ENCODE data around the gene BIRC6. TPM values are rescaled to one million over a fixed set of nuclear protein-coding genes. Genes with fewer than 3 reads are reported as not detected.
"Not testable (repeated sequence)": the region's sequence is repeated elsewhere in the genome, so short reads cannot be mapped to it uniquely, and the experiment has no call there.

The BIRC6 gene
- total RNA-seq, 1 experiment from 2014 or later, result 88.3 TPM

GRCh38 chr2:32623311-32623706 is 266.5 kb downstream of the BIRC6 start:
- in situ Hi-C loops (cut with HindIII; ENCODE audit: low pct_unique_long_range_greater_than_20kb, low sequenced_read_pairs), result no loop called here
- no peak for DNase-seq (ENCODE audit: low read depth, low spot score)

GRCh38 chr2:32624812-32625211 is 268.0 kb downstream of the BIRC6 start:
- in situ Hi-C loops (cut with HindIII; ENCODE audit: low pct_unique_long_range_greater_than_20kb, low sequenced_read_pairs), result no loop called here
- DNase-seq (ENCODE audit: low read depth, low spot score), result no peak

GRCh38 chr2:32626639-32627221 is 269.9 kb downstream of the BIRC6 start:
- no peak for DNase-seq (ENCODE audit: low read depth, low spot score)
- in situ Hi-C loops (cut with HindIII; ENCODE audit: low pct_unique_long_range_greater_than_20kb, low sequenced_read_pairs), result no loop called here

GRCh38 chr2:32627441-32627813 is 270.6 kb downstream of the BIRC6 start:
- in situ Hi-C loops (cut with HindIII; ENCODE audit: low pct_unique_long_range_greater_than_20kb, low sequenced_read_pairs), result no loop called here

GRCh38 chr2:32627814-32628579 is 271.2 kb downstream of the BIRC6 start, which contains the start of gene TTC27:
Gene TTC27 (plus strand): TSS chr2:32628050. CDS start chr2:32628293, 243 bp downstream.
- in situ Hi-C loops (cut with HindIII; ENCODE audit: low pct_unique_long_range_greater_than_20kb, low sequenced_read_pairs), result no loop called here
- DNase-seq (ENCODE audit: low read depth, low spot score), result peak; percentile 98

More at GRCh38 chr2:32627441-32627813, 270.6 kb downstream of the BIRC6 start:
- DNase-seq (ENCODE audit: low read depth, low spot score), result peak; percentile 11

GRCh38 chr2:32632089-32632488 is 275.3 kb downstream of the BIRC6 start:
- no peak for DNase-seq (ENCODE audit: low read depth, low spot score)
- in situ Hi-C loops (cut with HindIII; ENCODE audit: low pct_unique_long_range_greater_than_20kb, low sequenced_read_pairs), result no loop called here

- in situ Hi-C loops (cut with HindIII; ENCODE audit: low pct_unique_long_range_greater_than_20kb, low sequenced_read_pairs), result no loop called here
- no peak for DNase-seq (ENCODE audit: low read depth, low spot score)
These were observed 276.2 kb downstream of the BIRC6 start for GRCh38 chr2:32633040-32633439.

GRCh38 chr2:32638548-32638947 is 281.7 kb downstream of the BIRC6 start:
- DNase-seq (ENCODE audit: low read depth, low spot score); in situ Hi-C loops (cut with HindIII; ENCODE audit: low pct_unique_long_range_greater_than_20kb, low sequenced_read_pairs): not testable (repeated sequence)

- DNase-seq (ENCODE audit: low read depth, low spot score), result no peak
- in situ Hi-C loops (cut with HindIII; ENCODE audit: low pct_unique_long_range_greater_than_20kb, low sequenced_read_pairs), result no loop called here
These were observed 284.4 kb downstream of the BIRC6 start for GRCh38 chr2:32641180-32641579.

- no peak for DNase-seq (ENCODE audit: low read depth, low spot score)
These were observed 290.4 kb downstream of the BIRC6 start for GRCh38 chr2:32647180-32647651.

GRCh38 chr2:32652555-32653209 is 295.9 kb downstream of the BIRC6 start:
- in situ Hi-C loops (cut with HindIII; ENCODE audit: low pct_unique_long_range_greater_than_20kb, low sequenced_read_pairs), result no loop called here
- no peak for DNase-seq (ENCODE audit: low read depth, low spot score)

More at GRCh38 chr2:32647180-32647651, 290.4 kb downstream of the BIRC6 start:
- in situ Hi-C loops (cut with HindIII; ENCODE audit: low pct_unique_long_range_greater_than_20kb, low sequenced_read_pairs), result no loop called here

- in situ Hi-C loops (cut with HindIII; ENCODE audit: low pct_unique_long_range_greater_than_20kb, low sequenced_read_pairs), result no loop called here
These were observed 299.2 kb downstream of the BIRC6 start for GRCh38 chr2:32656069-32656468.

GRCh38 chr2:32663864-32664263 is 307.0 kb downstream of the BIRC6 start:
- no peak for DNase-seq (ENCODE audit: low read depth, low spot score)
- in situ Hi-C loops (cut with HindIII; ENCODE audit: low pct_unique_long_range_greater_than_20kb, low sequenced_read_pairs), result no loop called here

More at GRCh38 chr2:32656069-32656468, 299.2 kb downstream of the BIRC6 start:
- no peak for DNase-seq (ENCODE audit: low read depth, low spot score)

- in situ Hi-C loops (cut with HindIII; ENCODE audit: low pct_unique_long_range_greater_than_20kb, low sequenced_read_pairs), result no loop called here
- no peak for DNase-seq (ENCODE audit: low read depth, low spot score)
These were observed 309.9 kb downstream of the BIRC6 start for GRCh38 chr2:32666704-32667103.

GRCh38 chr2:32668254-32668653 is 311.4 kb downstream of the BIRC6 start:
- in situ Hi-C loops (cut with HindIII; ENCODE audit: low pct_unique_long_range_greater_than_20kb, low sequenced_read_pairs), result no loop called here

More at GRCh38 chr2:32668254-32668653, 311.4 kb downstream of the BIRC6 start:
- DNase-seq (ENCODE audit: low read depth, low spot score), result no peak

Measured in SK-MEL-5 (cell line).